ENCODE results near the gene HIGD2A.

HIGD2A gene

DNA sequence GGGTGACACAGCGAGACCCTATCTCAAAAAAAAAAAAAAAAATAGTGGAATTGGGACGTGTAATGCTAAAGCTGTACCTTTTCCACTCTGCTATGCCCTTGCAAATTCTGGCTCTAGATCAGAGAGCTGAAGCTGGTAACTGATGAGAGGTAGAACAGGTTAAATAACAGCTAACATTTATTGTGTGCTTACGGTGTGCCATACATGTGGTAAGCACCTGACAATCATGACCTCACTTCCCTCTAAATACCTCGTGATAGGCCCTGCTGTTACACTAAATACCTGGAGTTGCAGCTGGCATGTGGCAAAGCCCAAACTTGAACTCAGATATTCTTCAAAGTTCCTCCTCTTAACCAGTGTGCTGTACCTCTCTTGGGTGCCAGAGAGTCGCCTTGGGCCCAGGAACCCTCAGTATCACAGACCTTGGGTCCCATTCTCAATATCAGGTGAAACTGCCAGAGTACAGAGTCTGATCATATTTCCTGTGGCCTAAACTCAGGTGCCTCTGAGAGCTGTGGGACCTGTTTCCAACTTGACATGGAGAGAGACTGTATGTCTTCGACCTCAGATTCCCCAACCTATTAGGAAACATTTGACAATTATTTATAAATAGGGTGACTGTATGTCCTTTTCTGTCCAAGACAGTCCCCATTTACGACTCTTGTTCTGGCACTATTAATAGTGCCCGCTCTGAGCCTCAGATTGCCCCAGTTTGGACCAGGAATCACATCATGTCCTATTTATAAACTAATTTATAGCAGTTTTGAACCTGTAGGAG is 18.4 kb upstream of the HIGD2A start:
- no peak for DNase-seq

DNA sequence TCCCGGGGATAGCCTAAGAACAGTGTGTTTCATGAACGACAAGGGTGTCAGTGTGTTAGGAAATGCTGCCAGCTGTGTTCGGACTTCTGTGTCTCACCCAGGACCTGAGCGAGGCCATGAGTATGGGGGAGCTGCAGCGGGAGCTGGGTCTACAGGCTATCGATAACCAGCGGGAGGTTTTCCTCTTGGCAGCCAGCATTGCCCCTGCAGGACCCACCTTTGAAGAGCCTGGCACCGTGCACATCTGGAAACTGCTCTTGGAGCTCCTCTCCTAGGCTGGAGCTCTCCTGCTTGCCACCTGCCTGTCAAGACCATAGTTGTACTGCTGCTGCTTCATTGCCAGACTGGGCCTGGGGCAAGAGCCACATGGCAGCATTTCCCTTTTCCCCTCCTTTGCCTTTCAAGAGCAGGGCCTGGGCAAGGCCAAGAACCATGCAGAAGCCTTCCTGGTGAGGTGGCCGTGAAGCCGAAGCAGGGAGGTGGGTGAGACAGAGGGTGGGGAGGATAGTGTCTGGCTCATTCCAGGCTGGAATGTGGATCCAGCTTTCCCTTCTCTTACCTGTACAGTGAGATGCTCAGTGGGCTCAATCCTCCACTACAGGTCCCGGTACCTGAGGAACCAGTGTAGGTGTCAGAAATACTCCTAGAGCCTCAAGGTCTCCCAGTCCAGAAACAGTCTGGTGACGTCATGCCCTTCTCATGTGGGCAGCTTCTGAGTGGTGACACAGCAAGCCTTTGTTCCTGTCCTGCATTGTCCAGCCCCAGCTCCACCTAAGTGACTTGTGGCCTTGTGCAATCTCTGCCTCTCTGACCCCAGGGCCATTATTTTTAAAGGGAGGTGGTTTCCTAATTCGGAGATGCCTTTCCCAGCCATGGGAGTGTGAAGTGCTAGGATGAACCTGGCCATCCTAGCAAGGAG is 16.7 kb upstream of the HIGD2A start:
- DNase-seq, result no peak

DNA sequence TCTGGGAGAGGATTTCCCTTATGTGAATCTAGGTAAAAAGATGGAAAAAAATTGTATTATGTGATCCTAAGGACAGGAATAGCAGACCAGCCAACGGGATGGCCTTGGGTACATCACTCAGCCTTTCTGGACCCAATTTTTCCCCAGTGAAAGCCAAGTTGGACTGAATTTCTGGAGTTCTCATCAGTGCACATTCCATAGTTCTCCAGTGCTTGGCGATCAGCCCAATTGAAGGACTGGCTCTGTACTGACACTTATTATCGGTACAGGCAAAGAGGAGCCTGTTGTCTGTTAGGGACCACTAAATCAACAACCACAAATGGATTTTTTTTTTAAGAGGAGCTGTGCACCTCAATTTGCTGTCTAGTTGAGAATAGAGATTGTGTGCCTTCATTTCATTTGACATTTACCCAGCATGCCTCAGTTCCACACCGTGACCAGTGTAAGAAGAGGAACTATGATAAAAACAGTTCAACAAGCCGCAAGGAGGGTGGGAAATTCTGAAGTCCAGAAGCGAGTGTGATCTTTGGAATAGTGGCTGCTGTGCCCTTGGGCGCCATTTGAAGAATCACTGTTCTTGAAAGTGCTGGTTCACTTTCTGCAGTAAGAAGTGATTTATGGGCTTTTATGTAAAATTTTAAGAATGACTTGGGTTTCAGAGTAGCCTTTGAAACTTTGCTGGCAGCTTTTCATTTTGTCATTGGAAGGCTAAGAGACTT is 15.3 kb upstream of the HIGD2A start:
- DNase-seq, result no peak

DNA sequence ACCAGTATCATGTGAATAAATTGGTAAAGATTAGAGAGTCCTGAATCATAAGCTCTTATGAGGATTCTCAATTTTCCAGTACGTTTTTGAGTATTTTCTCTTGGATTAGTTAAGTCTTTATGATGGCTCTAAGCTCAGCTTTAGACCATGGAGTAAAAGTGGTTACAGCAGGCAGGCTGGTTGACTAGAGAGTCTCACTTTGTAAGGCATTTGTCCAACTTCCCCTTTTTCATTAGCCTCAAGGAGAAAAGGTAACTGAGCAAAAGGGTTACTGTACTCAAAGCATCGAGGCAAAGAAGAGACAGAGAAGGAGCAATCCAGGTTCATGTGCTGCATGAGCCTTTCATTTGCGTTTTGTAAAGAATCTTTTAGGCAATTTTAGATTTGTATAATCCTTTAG is 8.7 kb upstream of the HIGD2A start:
- no peak for DNase-seq

DNA sequence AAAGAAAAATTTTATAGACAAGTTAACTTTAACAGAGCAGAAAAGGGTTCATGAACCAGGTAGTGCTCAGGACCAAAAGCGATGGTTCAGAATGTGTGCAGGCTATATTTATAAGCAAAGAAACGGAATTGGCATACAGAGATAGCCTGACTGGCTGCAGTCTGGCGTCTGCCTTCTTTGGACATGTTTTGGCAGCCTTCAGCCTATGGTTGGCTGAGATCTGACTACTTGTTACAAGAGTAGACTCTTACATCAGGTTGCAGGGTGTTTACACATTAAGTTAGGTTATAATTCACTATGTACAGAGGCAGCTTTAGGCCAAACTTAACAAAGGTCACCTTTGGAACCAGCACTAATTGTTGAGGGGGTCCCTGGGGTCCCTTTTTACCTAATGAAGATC is 7.1 kb upstream of the HIGD2A start:
- no peak for DNase-seq

DNA sequence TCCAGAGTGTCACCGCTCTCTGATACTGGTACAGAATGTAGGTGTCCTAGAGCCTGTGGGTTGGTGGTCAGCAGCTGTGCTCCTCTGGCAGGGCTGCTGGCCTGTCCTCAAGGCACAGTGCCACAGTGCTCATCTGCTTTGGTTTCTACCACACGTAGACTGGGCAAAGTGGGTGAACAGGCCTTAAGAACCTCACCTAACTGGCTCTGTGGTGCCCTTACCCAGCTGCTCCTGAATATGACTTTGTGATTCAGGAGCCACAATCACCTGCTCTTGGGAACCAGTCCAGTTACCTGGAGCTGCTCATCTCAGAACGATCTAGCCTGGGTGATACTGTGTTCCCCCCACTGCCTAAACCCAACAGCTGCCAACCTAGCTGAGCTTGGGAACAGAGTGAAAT is 6.6 kb upstream of the HIGD2A start:
- DNase-seq, result no peak

DNA sequence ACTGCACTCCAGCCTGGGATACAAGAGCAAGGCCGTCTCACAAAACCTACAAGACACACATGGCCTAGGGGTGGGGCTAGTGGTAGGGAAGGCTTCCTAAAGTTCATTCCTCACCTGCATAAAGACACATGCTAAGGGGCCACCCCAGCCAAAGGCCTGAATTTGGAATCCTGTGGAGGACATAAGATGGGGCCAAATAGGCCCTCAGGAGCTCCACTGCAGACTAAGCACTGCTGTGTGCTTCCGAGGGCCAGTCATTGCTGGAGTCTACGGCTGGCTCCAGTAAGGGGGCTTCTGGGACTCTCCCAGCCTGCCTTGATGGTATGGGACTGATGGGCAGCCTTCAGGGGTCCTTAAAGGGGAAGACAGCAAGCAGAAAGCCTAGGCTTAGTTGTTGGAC is 5.8 kb upstream of the HIGD2A start:
- no peak for DNase-seq

DNA sequence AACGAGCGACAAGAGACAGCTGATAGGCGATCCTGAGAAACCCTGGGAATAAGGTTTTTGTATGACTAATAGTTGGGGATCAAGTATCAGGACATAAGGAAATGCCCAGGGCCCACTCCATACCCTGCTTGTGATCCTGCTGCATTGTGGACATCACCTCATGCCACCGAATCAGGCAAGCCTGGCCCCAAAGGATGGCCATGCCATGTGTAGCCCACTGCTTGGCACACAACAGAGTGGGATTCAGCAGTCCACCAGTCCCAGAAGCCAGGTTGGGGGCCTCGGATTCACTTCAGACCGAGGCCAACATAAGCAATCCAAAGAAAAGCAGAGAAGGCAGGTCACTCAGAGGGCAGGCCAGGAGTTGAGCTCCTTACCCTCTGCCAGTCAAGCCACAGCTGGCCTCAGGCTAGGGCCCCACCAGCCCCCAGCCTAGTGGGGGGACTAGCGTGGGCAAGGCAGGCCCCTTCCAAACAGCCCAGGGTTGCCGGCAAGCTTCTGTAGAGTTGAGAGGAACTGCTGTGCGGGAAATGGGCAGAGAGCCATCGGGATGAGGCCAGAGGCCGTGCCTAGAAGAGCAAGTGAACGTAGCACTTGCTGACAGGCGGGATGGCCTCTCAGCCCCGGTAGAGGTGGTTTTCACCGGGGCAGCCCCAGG is 5.2 kb upstream of the HIGD2A start:
- DNase-seq, result no peak

DNA sequence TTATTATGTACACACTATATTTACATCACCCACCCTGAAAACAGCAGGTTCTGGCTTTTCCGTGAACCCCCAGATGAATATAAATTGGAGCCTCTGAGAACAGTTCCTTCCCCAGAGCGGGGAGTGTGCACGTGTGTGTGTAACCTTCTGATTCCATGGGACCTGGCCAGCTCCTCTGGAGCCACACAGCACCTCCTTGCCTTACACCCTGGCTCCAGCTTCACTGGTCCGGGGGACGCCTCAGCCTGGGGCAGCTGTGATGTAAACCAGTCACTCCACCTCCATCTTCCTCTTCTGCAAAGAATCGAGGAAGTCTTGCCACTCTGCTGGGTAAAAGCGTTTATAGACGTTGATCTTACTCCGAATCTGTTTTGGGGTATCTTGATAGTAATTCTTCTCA is 4.6 kb upstream of the HIGD2A start:
- no peak for DNase-seq

DNA sequence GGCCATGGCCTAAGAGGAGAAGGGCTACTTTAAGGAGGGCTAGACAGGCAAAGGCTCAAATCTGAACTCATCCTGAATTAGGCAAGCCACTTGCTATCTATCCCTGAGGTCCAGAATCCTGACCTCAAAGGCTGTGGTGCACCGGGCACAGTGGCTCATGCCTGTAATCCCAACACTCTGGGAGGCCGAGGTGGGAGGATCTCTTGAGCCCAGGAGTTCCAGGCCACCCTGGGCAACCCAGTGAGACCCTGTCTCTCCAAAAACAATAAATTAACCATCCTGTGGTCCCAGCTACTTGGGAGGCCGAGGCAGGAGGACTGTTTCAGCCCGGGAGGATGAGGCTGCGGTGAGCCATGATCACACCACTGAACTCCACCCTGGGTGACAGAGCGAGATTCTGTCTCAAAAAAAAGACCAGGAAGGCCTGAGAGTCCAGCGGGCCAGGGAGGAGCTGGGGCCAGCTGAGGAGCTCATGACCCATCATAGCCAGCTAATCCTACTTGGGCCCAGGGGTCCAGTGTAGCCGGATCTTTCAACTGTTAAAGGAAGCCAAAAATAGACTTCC is 4.1 kb upstream of the HIGD2A start:
- DNase-seq, result no peak

DNA sequence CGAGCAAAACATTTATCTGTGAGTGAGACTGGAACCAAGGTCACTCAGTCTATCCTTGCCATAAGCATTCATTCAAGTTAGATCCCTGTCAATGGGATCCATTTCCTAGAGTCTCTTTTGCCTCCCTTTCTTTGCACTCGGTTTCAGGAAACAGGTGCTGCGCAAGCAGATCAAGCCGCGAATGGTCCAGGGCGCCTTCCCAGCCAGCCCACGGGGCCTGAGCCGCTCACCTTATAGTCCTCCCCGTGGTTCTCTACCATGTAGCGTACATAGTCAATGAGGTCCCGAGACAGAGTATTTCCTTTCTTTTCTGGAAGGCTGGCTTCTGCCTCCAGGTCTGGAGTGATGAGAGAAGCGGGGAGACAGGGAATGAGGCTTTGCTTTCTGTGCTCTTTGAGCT is 3.6 kb upstream of the HIGD2A start:
- DNase-seq, result no peak

DNA sequence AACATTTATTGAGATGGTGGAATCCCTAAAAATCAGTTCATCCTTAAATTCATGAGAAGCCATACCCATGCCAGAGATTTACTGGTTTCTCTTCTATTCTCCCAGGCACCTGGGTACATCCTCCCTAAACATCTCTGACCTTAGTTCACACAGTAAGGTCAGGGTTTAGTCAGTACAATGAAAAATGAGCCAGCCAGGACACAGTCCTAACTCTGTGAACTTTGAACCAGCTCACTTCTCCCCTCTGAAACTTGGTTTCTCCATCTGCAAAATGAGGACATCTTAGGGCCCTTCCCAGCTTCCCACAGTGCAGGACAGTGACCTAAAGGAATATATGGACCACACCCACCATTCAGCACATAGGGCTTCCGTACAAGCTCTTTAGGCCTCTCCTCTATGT is 2.1 kb upstream of the HIGD2A start:
- no peak for DNase-seq

DNA sequence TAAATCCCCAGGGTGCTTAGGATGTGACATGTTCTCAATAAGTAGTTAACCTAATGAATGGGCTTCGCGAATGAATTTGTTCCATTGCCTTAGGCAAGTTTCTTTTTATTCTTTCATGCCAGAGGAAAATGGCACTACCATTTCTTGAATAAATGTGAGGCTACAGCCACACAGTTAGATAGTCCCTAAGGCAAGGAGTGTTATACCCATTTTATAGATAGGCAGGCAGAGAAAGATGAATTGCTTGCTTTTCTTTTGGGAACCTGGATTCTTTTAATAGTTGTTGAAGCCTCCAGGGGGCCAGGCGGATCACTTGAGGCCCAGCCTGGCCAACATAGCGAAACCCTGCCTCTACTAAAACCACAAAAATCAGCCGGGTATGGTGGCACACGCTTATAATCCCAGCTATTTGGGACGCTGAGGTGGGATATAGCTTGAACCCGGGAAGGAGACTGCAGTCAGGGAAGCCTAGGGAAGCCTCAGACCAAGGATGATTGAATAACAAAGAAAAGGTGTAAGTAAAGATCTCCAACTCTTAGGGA is 1.1 kb upstream of the HIGD2A start:
- no peak for DNase-seq

DNA sequence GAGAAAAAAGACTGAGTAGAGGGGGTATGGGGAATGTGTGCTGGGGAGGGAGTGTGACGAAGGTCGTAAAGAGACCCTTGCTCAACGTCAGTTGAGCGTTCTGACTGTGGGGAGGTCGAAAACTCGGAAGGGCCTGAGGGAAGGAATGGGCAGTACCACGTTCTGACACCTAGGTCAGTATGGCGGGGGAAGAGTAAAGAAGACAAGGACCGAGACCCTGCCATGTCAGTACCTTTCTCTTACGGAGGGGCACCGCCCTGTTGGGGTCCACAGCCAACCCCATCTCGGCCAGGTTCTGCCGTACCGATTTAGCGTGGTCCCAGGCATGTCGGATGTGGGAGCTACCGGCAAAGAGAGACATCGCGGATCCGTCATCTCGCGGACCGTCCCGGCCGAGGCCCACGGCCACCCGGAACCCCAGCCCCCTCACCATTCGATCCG is 528 bp upstream of the HIGD2A start:
- DNase-seq, result no peak

DNA sequence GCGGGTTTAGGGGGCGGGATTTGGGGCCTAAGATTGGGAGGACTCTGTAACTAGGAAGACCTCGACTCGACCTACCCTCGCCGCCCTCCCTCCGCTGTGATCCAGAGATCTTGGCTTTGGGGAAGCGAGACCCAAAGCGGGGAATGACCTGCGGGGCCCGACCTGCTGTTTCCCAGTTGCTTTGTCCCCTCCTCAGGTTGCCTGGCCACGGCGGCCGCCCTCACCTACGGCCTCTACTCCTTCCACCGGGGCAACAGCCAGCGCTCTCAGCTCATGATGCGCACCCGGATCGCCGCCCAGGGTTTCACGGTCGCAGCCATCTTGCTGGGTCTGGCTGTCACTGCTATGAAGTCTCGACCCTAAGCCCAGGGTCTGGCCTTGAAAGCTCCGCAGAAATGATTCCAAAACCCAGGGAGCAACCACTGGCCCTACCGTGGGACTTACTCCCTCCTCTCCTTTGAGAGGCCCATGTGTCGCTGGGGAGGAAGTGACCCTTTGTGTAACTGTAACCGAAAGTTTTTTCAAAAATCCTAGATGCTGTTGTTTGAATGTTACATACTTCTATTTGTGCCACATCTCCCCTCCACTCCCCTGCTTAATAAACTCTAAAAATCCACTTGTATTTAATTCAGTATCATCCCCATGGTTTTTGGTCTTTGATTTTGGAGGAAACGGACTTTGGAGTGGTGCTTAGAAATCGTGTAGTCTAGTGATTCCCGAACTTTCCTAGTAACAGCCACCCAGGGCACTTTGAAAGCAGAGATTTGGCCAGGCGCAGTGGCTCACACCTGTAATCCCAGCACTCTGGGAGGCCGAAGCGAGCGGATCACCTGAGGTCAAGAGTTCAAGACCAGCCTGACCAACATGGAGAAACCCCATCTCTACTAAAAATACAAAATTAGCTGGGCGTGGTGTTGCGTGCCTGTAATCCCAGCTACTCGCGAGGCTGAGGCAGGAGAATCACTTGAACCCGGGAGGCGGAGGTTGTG is 878 bp downstream of the HIGD2A start:
- DNase-seq, result no peak

DNA sequence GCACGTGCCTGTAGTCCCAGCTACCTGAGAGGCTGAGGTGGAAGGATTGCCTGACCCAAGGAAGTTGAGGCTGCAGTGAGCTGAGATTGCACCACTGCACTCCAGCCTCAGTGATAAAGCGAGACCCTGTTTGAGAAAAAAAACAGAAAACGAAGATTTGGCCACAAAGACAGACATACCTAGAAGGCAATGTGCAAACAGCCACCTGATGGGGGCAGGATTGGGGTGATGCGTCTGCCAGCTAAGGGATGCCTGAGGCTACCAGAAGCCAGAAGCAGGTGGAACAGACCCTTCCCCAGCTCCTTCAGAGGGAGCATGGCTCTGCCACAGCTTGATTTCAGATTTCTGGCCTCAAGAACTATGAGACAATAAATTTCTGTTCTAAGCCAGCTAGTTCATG is 2.9 kb downstream of the HIGD2A start:
- DNase-seq, result no peak

DNA sequence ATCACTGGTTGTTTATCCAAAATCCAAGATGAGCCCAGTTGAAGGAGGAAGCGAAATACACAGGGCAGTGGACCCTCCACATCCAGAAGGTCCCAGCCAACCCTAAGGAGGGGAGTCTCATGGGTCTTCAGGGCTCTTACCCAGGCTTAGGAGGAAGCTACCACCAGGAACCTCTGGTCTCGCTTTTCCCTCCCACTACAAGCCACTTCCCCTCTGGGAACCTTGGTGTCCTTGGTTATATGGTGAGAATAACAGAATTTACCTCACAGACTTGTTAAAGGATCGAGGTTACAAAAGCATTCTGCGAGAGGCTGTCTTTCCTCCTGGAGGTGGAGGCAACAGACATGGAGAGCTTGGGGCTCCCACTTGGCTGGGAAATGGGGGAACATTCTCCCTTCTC is 3.4 kb downstream of the HIGD2A start:
- DNase-seq, result no peak

DNA sequence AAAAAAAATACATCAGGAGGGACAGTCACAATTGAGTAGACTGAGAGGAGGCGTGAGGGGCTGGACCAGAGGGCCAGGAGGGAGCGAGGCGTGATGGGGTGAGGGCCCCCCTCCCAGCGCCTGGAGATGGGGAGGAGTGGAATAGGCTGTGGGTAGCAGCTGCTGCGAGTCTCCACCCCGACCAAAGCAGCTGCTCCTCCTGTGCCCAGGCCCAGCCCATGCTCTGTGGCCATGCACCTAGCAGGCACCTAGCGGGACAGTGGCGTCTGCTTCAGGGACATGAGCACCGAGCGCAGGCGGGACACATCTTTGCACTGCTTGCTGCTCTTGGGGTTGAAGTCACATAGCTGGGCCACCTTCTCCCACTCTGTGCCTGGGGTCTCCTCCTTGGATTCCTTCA is 4.0 kb downstream of the HIGD2A start:
- no peak for DNase-seq

DNA sequence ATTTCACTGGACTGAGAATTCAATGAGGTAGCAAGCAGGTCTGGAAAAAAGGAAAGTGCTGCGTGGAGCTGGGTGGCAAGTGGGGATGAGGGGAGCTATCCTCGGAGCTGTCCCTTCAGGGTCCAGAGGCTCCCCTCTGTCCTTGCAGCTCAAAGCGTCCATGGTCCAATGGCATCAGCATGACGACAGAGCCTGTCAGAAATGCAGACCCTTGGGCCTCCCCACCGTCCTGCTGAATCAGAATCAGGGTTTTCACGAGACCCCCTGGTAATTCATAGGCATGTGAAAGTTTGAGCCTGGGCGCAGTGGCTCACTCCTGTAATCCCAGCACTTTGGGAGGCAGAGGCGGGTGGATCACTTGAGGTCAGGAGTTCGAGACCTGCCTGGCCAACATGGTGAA is 5.5 kb downstream of the HIGD2A start:
- DNase-seq, result no peak

DNA sequence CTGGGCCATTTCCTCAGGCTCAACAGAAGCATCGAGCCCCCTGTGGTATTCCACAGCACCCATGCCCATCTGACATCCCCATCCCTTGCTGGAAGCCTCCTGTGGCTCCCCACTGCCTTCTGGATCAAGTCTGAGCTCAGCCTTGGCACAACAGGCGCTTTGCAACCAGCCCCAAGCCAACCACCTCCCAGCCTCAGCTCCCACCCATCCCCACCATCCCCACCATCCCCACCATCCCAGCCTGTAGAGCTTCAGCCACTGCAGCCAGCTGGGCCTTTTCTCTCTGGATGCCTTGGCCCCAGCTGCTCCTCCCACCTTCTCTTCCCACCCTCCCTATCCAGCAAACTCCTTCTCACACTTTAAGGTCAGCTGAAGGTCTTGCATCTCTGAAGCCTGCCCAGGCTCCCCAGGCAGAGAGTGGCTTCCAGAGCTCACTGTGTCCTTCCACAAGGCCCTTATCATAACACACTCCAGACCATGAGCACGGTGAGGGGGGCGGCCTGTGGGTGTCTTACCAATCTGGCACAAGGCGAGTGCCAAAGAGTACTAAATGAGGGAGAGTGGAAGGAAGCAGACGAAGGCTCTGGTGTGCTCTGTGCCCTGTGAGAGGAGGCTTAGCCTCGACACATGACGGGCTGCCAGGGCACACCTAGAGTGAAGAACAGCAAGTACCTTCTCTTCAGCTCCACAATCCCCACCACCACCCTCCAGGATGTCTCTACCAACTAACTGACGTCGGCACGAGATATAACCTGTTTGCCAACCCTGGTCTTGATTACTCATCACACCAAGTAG is 6.5 kb downstream of the HIGD2A start:
- DNase-seq, result no peak

Measured in NCI-H2029 (cell line).